Measurements from ENCODE around the gene GOT2. TPM values are rescaled to one million over a fixed set of nuclear protein-coding genes. Genes with fewer than 3 reads are reported as not detected.
"Not testable (repeated sequence)": the region's sequence is repeated elsewhere in the genome, so short reads cannot be mapped to it uniquely, and the experiment has no call there.

GOT2 gene
- total and polyA plus RNA-seq, 4 experiments from 2014 or later, result 37.1 to 113 (median 64.3) TPM

GRCh38 chr16:58755989-58756649 is 22.0 kb upstream of the GOT2 start:
- ChIA-PET POLR2A (ENCODE audit: partially characterized antibody) (interaction anchor here (1.0 to 1.8 kb wide), 6 partner anchors 22 to 420 kb away, joined by 3 to 9 read pairs (median 8); partner anchors contain the start of gene SLC38A7), CTCF (ENCODE audit: partially characterized antibody) (interaction anchor here (0.6 to 3.8 kb wide), 36 partner anchors 9 to 553 kb away, joined by 3 to 120 read pairs (median 4); partner anchors contain the start of genes GOT2, SETD6 and SLC38A7)
- peak; percentile 75 to 85 (median 76) for DNase-seq
- peak overlapping the region; percentile 22 to 81 (median 76) for H3K4me3 Mint-ChIP-seq
- Histone ChIP-seq H3K27ac (ENCODE audit: low read depth, low read length) (peak overlapping the region; percentile 25), H3K4me1 (ENCODE audit: insufficient read depth, low read length) (peaks cover 8% of the 10 kb centered on the region), H3K36me3 (ENCODE audit: insufficient read depth, low read length) (no peaks in the 10 kb centered on the region), H3K27me3 (ENCODE audit: insufficient read depth, low read length) (no peaks in the 10 kb centered on the region), H3K9me3 (ENCODE audit: control insufficient read depth in 1 of 2, low read length in 2 of 2) (no peaks in the 10 kb centered on the region), H3K4me3 (ENCODE audit: low read length in 2 of 2) (peak overlapping the region in 1 of 2 donors; percentile 5)
- H3K4me1 Mint-ChIP-seq, result peaks cover 8 to 11% (median 10%) of the 10 kb centered on the region in 4 donors
- H3K9me3 Mint-ChIP-seq, result peaks cover 0 to 2% (median 0%) of the 10 kb centered on the region in 8 donors
- intact Hi-C loops (cut with micrococcal nuclease), result loop anchor here (1.0 to 10.0 kb wide), 5 partner anchors 22 to 731 kb away; partner anchors contain the start of genes GOT2 and MMP15
- H3K27ac Mint-ChIP-seq, result peak overlapping the region; percentile 63 to 95 (median 88)
- no peaks in the 10 kb centered on the region for H3K36me3 Mint-ChIP-seq
- no peaks in the 10 kb centered on the region for H3K27me3 Mint-ChIP-seq

- no peak overlapping the region for H3K4me3 Mint-ChIP-seq
- no peaks in the 10 kb centered on the region for H3K27me3 Mint-ChIP-seq
- intact Hi-C loops (cut with micrococcal nuclease), result loop anchor here (10.0 kb wide), 1 partner anchor 729 kb away; the partner anchor contains the start of gene MMP15
- Histone ChIP-seq H3K27me3 (ENCODE audit: insufficient read depth, low read length) (no peaks in the 10 kb centered on the region), H3K4me1 (ENCODE audit: insufficient read depth, low read length) (peaks cover 8% of the 10 kb centered on the region), H3K9me3 (ENCODE audit: control insufficient read depth in 1 of 2, low read length in 2 of 2) (no peaks in the 10 kb centered on the region), H3K36me3 (ENCODE audit: insufficient read depth, low read length) (no peaks in the 10 kb centered on the region), H3K27ac (ENCODE audit: low read depth, low read length) (no peak overlapping the region), H3K4me3 (ENCODE audit: low read length in 2 of 2) (no peak overlapping the region)
- ChIA-PET CTCF (ENCODE audit: partially characterized antibody) (interaction anchor here (3.6 to 3.8 kb wide), 2 partner anchors 241 to 418 kb away, joined by 108 to 120 read pairs; partner anchors contain the start of gene SETD6), POLR2A (ENCODE audit: partially characterized antibody) (no interaction called here)
- no peak for DNase-seq
- no peaks in the 10 kb centered on the region for H3K36me3 Mint-ChIP-seq
- peaks cover 8 to 11% (median 10%) of the 10 kb centered on the region in 4 donors for H3K4me1 Mint-ChIP-seq
- peaks cover 0 to 4% (median 0%) of the 10 kb centered on the region in 8 donors for H3K9me3 Mint-ChIP-seq
- H3K27ac Mint-ChIP-seq, result no peak overlapping the region
Observed at GRCh38 chr16:58753711-58754134, 19.6 kb upstream of the GOT2 start.

DNA sequence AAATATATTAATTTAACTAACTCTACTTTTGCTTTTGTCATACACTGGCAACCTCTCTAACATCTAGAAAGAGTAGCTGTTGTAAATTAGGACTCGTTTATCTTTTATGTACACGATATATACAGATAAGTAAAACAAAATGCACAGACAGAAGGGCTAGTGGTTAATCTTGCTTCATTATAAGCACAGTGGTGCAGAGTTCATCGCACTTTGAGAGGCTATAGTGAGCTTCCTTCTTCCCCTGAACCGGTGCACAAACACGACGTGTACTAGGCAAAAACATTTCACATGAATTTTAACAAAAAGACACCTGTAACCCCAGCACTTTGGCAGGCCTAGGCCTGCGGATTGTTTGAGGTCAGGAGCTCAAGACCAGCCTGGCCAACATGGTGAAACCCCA is 10.4 kb upstream of the GOT2 start:
- Mint-ChIP-seq H3K9me3 (peaks cover 0 to 2% (median 0%) of the 10 kb centered on the region in 8 donors), H3K27me3 (no peaks in the 10 kb centered on the region), H3K27ac (no peak overlapping the region), H3K4me1 (no peaks in the 10 kb centered on the region), H3K36me3 (no peaks in the 10 kb centered on the region), H3K4me3 (no peak overlapping the region)
- DNase-seq, result no peak
- Histone ChIP-seq H3K27ac (ENCODE audit: low read depth, low read length) (no peak overlapping the region), H3K4me1 (ENCODE audit: insufficient read depth, low read length) (no peaks in the 10 kb centered on the region), H3K9me3 (ENCODE audit: control insufficient read depth in 1 of 2, low read length in 2 of 2) (no peaks in the 10 kb centered on the region), H3K36me3 (ENCODE audit: insufficient read depth, low read length) (no peaks in the 10 kb centered on the region), H3K27me3 (ENCODE audit: insufficient read depth, low read length) (no peaks in the 10 kb centered on the region), H3K4me3 (ENCODE audit: low read length in 2 of 2) (no peak overlapping the region)
- intact Hi-C loops (cut with micrococcal nuclease), result no loop called here
- POLR2A ChIA-PET (ENCODE audit: partially characterized antibody), result no interaction called here
- CTCF ChIA-PET (ENCODE audit: partially characterized antibody), result interaction anchor here (1.2 kb wide), 1 partner anchor 12 kb away, joined by 5 read pairs; no protein-coding TSS in a partner anchor

DNA sequence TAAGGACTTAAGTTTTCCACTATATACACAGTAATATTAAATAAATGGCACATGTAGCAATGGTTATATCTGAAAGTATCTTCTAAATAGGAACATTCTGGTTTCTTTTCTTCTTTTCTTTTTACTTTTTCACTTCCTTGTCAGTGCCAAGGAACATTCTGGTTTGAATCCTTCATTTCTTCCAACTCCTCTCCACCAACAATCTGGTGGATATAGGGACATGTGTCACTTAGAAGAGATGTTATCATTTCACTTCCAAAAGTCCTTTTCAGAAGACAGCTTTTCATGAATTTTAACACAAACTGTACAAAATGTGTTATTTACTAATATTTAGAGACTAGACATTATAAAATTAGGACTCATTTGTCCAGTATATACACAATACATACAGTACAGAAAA is 7.9 kb upstream of the GOT2 start:
- H3K4me3 Mint-ChIP-seq, result no peak overlapping the region

DNA sequence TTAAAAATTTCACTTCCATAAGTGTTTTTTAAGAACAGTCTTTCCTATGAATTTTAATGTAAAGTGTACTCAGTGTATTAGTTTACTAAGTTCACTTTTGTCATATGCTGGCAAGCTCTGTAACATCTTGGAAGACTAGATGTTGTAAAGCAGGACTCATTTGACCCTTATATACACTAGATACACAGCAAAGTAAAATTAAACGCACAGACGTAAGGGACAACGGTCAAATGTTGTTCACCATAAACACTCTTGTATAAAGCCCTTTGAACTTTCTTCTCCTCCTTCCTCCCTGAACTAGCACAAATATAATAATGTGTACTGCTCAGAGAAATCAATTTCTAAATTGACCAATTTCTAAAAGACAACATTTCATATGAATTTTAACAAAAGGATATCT is 7.0 kb upstream of the GOT2 start:
- Mint-ChIP-seq H3K27me3 (no peaks in the 10 kb centered on the region), H3K9me3 (no peaks in the 10 kb centered on the region), H3K27ac (no peak overlapping the region), H3K4me1 (no peaks in the 10 kb centered on the region), H3K36me3 (no peaks in the 10 kb centered on the region), H3K4me3 (no peak overlapping the region)
- Histone ChIP-seq H3K36me3 (ENCODE audit: insufficient read depth, low read length) (no peaks in the 10 kb centered on the region), H3K9me3 (ENCODE audit: control insufficient read depth in 1 of 2, low read length in 2 of 2) (no peaks in the 10 kb centered on the region), H3K27me3 (ENCODE audit: insufficient read depth, low read length) (no peaks in the 10 kb centered on the region), H3K4me1 (ENCODE audit: insufficient read depth, low read length) (no peaks in the 10 kb centered on the region), H3K27ac (ENCODE audit: low read depth, low read length) (no peak overlapping the region), H3K4me3 (ENCODE audit: low read length in 2 of 2) (no peak overlapping the region)
- DNase-seq, result no peak
- intact Hi-C loops (cut with micrococcal nuclease), result no loop called here
- POLR2A ChIA-PET (ENCODE audit: partially characterized antibody), result no interaction called here
- CTCF ChIA-PET (ENCODE audit: partially characterized antibody), result no interaction called here

More for the DNA sequence above, 7.9 kb upstream of the GOT2 start:
- no peak for DNase-seq
- Mint-ChIP-seq H3K4me1 (no peaks in the 10 kb centered on the region), H3K36me3 (no peaks in the 10 kb centered on the region), H3K27me3 (no peaks in the 10 kb centered on the region), H3K9me3 (no peaks in the 10 kb centered on the region), H3K27ac (peak overlapping the region in 1 of 7 donors; percentile 31)
- Histone ChIP-seq H3K9me3 (ENCODE audit: control insufficient read depth in 1 of 2, low read length in 2 of 2) (no peaks in the 10 kb centered on the region), H3K27me3 (ENCODE audit: insufficient read depth, low read length) (no peaks in the 10 kb centered on the region), H3K27ac (ENCODE audit: low read depth, low read length) (no peak overlapping the region), H3K36me3 (ENCODE audit: insufficient read depth, low read length) (no peaks in the 10 kb centered on the region), H3K4me1 (ENCODE audit: insufficient read depth, low read length) (no peaks in the 10 kb centered on the region), H3K4me3 (ENCODE audit: low read length in 2 of 2) (no peak overlapping the region)
- CTCF ChIA-PET (ENCODE audit: partially characterized antibody), result no interaction called here
- intact Hi-C loops (cut with micrococcal nuclease), result no loop called here
- POLR2A ChIA-PET (ENCODE audit: partially characterized antibody), result no interaction called here

GRCh38 chr16:58738672-58739296 is 4.7 kb upstream of the GOT2 start:
- no peak for DNase-seq
- ChIA-PET POLR2A (ENCODE audit: partially characterized antibody) (interaction anchor here (0.7 kb wide), 1 partner anchor 802 kb away, joined by 3 read pairs; no protein-coding TSS in a partner anchor), CTCF (ENCODE audit: partially characterized antibody) (interaction anchor here (1.4 kb wide), 1 partner anchor 17 kb away, joined by 5 read pairs; no protein-coding TSS in a partner anchor)
- Mint-ChIP-seq H3K4me1 (peaks cover 5 to 7% (median 6%) of the 10 kb centered on the region in 4 donors), H3K27ac (no peak overlapping the region), H3K36me3 (peaks cover 0 to 2% of the 10 kb centered on the region in 2 donors), H3K27me3 (no peaks in the 10 kb centered on the region), H3K9me3 (no peaks in the 10 kb centered on the region), H3K4me3 (no peak overlapping the region)
- Histone ChIP-seq H3K9me3 (ENCODE audit: control insufficient read depth in 1 of 2, low read length in 2 of 2) (no peaks in the 10 kb centered on the region), H3K4me3 (ENCODE audit: low read length in 2 of 2) (no peak overlapping the region), H3K27me3 (ENCODE audit: insufficient read depth, low read length) (no peaks in the 10 kb centered on the region), H3K27ac (ENCODE audit: low read depth, low read length) (no peak overlapping the region), H3K4me1 (ENCODE audit: insufficient read depth, low read length) (peaks cover 4% of the 10 kb centered on the region), H3K36me3 (ENCODE audit: insufficient read depth, low read length) (no peaks in the 10 kb centered on the region)
- intact Hi-C loops (cut with micrococcal nuclease), result no loop called here

- H3K27ac ChIP-seq (ENCODE audit: low read depth, low read length); DNase-seq; H3K27ac Mint-ChIP-seq; H3K36me3 Mint-ChIP-seq; intact Hi-C loops (cut with micrococcal nuclease); H3K27me3 ChIP-seq (ENCODE audit: insufficient read depth, low read length); H3K4me3 Mint-ChIP-seq; H3K9me3 ChIP-seq (ENCODE audit: control insufficient read depth in 1 of 2, low read length in 2 of 2); H3K27me3 Mint-ChIP-seq; H3K36me3 ChIP-seq (ENCODE audit: insufficient read depth, low read length); H3K9me3 Mint-ChIP-seq; H3K4me3 ChIP-seq (ENCODE audit: low read length in 2 of 2); POLR2A ChIA-PET (ENCODE audit: partially characterized antibody): not testable (repeated sequence)
- peaks cover 24% of the 10 kb centered on the region for H3K4me1 ChIP-seq (ENCODE audit: insufficient read depth, low read length)
- CTCF ChIA-PET (ENCODE audit: partially characterized antibody), result interaction anchor here (1.2 kb wide), 1 partner anchor 20 kb away, joined by 4 read pairs; no protein-coding TSS in a partner anchor
- H3K4me1 Mint-ChIP-seq, result peaks cover 21 to 28% (median 25%) of the 10 kb centered on the region in 4 donors
Observed at GRCh38 chr16:58736341-58736740, 2.2 kb upstream of the GOT2 start.
